HG03521 (cell line): Measurements from ENCODE around the gene TBC1D19.

Experiments used
- ATAC-seq: cut with Tn5 transposase; IDR thresholded peaks from one replicate; pipeline ENCODE4 v1.9.1; 2021; ENCODE audit warnings: mild to moderate bottlenecking, moderate library complexity; ENCODE audit not compliant: unreplicated experiment

Gene TBC1D19

GRCh38 chr4:26779224-26779623 lies 195.3 kb downstream of the TBC1D19 start:
- no peak for ATAC-seq

GRCh38 chr4:26779674-26780073 lies 195.8 kb downstream of the TBC1D19 start:
- no peak for ATAC-seq

GRCh38 chr4:26780539-26780938 lies 196.7 kb downstream of the TBC1D19 start:
- no peak for ATAC-seq

GRCh38 chr4:26782168-26782829 lies 198.4 kb downstream of the TBC1D19 start:
- no peak for ATAC-seq

- ATAC-seq: no peak
Observed at GRCh38 chr4:26782830-26783202, 198.9 kb downstream of the TBC1D19 start.

GRCh38 chr4:26784207-26784865 lies 200.5 kb downstream of the TBC1D19 start:
- no peak for ATAC-seq

- ATAC-seq: no peak
Observed at GRCh38 chr4:26785312-26785711, 201.4 kb downstream of the TBC1D19 start.

- ATAC-seq: no peak
Observed at GRCh38 chr4:26785810-26786209, 201.9 kb downstream of the TBC1D19 start.

- ATAC-seq: no peak
Observed at GRCh38 chr4:26786916-26787315, 203.0 kb downstream of the TBC1D19 start.

- no peak for ATAC-seq
Observed at GRCh38 chr4:26787461-26788340, 203.8 kb downstream of the TBC1D19 start.

GRCh38 chr4:26788341-26788733 lies 204.5 kb downstream of the TBC1D19 start:
- ATAC-seq: no peak

- ATAC-seq: no peak
Observed at GRCh38 chr4:26789208-26789607, 205.3 kb downstream of the TBC1D19 start.

GRCh38 chr4:26791346-26791745 lies 207.5 kb downstream of the TBC1D19 start:
- ATAC-seq: no peak

GRCh38 chr4:26792639-26793038 lies 208.8 kb downstream of the TBC1D19 start:
- no peak for ATAC-seq

GRCh38 chr4:26793735-26794134 lies 209.9 kb downstream of the TBC1D19 start:
- no peak for ATAC-seq

- ATAC-seq: no peak
Observed at GRCh38 chr4:26796081-26796480, 212.2 kb downstream of the TBC1D19 start.

- no peak for ATAC-seq
Observed at GRCh38 chr4:26802790-26803189, 218.9 kb downstream of the TBC1D19 start.

GRCh38 chr4:26803211-26803861 lies 219.5 kb downstream of the TBC1D19 start:
- no peak for ATAC-seq

GRCh38 chr4:26804451-26804850 lies 220.6 kb downstream of the TBC1D19 start:
- no peak for ATAC-seq

GRCh38 chr4:26804925-26805324 lies 221.0 kb downstream of the TBC1D19 start:
- no peak for ATAC-seq
